GM12878 (cell line): ENCODE results near the gene ZAR1L.

Experiments
- CEBPZ ChIP-seq: fragments of 150-350 bp; IDR thresholded peaks from 2 replicates; pipeline ENCODE4 v1.6.1; 2016; ENCODE audit warnings: low read depth, low read length
- EGR1 ChIP-seq, 2 experiments: IDR thresholded peaks; 1 replicate in 1 of 2; 2 replicates in 1 of 2; pipeline ENCODE4 v1.6.1; 2011 to 2012; ENCODE audit warnings: low read depth in 2 of 2, low read length in 2 of 2, borderline replicate concordance in 1 of 2, mild to moderate bottlenecking in 1 of 2, moderate library complexity in 1 of 2
- EP300 ChIP-seq, 2 experiments: fragments of 150-350 bp in 1 of 2; IDR thresholded peaks; 2 replicates each; pipeline ENCODE4 v1.6.1; 2011 to 2012; ENCODE audit warnings: low read depth in 2 of 2, low read length in 2 of 2, borderline replicate concordance in 1 of 2, improper control_type of control experiment in 1 of 2, inconsistent platforms in 1 of 2; ENCODE audit not compliant: control insufficient read depth in 1 of 2
- EZH2 ChIP-seq: IDR thresholded peaks from 2 replicates; pipeline ENCODE4 v1.6.1; 2012; ENCODE audit warnings: low read depth, mild to moderate bottlenecking, control low read depth, inconsistent platforms, low read length, borderline replicate concordance; ENCODE audit not compliant: control insufficient read depth
- HDAC2 ChIP-seq: fragments of 200-600 bp; sonication (generic); IDR thresholded peaks from 2 replicates; pipeline ENCODE4 v1.6.1; 2017
- HDAC6 ChIP-seq: fragments of 200-600 bp; sonication (generic); IDR thresholded peaks from one replicate; pipeline ENCODE4 v1.8.0; 2017; ENCODE audit warnings: antibody characterized with exemption; ENCODE audit not compliant: unreplicated experiment
- KDM1A ChIP-seq: fragments of 200-600 bp; sonication (generic); IDR thresholded peaks from 2 replicates; pipeline ENCODE4 v1.6.1; 2016; ENCODE audit warnings: borderline replicate concordance
- LARP7 ChIP-seq: fragments of 450-650 bp; IDR thresholded peaks from 2 replicates; pipeline ENCODE4 v1.6.1; 2017; ENCODE audit warnings: mild to moderate bottlenecking
- POLR2AphosphoS5 ChIP-seq: IDR thresholded peaks from 2 replicates; pipeline ENCODE4 v1.6.1; 2011; ENCODE audit warnings: mild to moderate bottlenecking, low read length, inconsistent platforms
- TARDBP ChIP-seq: IDR thresholded peaks from 2 replicates; pipeline ENCODE4 v1.6.1; 2016; ENCODE audit warnings: borderline replicate concordance
- TF ChIP-seq, protein P1 (sequence below), 3 experiments: IDR thresholded peaks in 2 of 3; conservative IDR thresholded peaks in 1 of 3; 2 replicates each; pipeline ENCODE4 v1.5.1; 2011; ENCODE audit warnings: low read depth in 3 of 3, low read length in 3 of 3, mild to moderate bottlenecking in 3 of 3, control low read depth in 2 of 3, moderate library complexity in 2 of 3, inconsistent platforms in 1 of 3, mixed read lengths in 1 of 3; ENCODE audit not compliant: control insufficient read depth in 2 of 3, insufficient read depth in 1 of 3; ENCODE audit errors: extremely low read depth in 1 of 3
- TF ChIP-seq, protein P2 (sequence below): IDR thresholded peaks from 2 replicates; pipeline ENCODE4 v1.6.1; 2011; ENCODE audit warnings: low read depth, low read length, improper control_type of control experiment, borderline replicate concordance
- TF ChIP-seq, protein P3 (sequence below): IDR thresholded peaks from 2 replicates; pipeline ENCODE4 v1.6.1; 2011; ENCODE audit warnings: borderline replicate concordance, low read depth, mild to moderate bottlenecking, moderate library complexity, low read length; ENCODE audit not compliant: insufficient read depth, poor library complexity, severe bottlenecking

DNA sequence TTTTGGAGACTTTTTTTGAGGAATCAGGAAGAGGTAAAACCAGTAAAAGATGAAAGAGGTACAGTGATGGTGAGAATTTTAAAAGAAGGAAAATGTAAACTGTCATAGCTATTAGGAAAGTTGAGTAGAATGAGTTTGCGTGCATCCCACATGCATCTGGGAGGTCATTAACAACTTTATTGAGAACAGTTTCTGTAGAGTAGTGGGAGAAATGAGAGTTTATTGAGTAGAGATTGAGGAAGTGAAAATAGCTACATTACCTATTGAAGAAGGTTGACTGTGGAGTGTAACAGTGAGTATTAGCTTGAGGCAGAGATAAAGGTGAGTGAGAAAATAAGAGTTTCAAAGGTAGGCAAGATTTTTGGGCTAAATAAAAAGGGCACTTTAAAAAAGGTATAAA is 38.9 kb upstream of the ZAR1L start:
- TF ChIP-seq HDAC6 (no peak), POLR2AphosphoS5 (no peak), LARP7 (no peak), TARDBP (no peak), KDM1A (no peak), HDAC2 (no peak), CEBPZ (no peak), EGR1 (IDR thresholded peaks at IDR 0.05; ENCODE audit: borderline replicate concordance in 1 of 2, low read depth in 2 of 2, low read length in 2 of 2) (no peak), EZH2 (no peak), EP300 (IDR thresholded peaks at IDR 0.05; ENCODE audit: borderline replicate concordance in 1 of 2, control insufficient read depth in 1 of 2, low read depth in 2 of 2, low read length in 2 of 2) (0 out of 4 replicates have a peak, but pooled peaks of 1 of the 2 experiments have one; percentile 10)
- TF ChIP-seq, protein P1, sequence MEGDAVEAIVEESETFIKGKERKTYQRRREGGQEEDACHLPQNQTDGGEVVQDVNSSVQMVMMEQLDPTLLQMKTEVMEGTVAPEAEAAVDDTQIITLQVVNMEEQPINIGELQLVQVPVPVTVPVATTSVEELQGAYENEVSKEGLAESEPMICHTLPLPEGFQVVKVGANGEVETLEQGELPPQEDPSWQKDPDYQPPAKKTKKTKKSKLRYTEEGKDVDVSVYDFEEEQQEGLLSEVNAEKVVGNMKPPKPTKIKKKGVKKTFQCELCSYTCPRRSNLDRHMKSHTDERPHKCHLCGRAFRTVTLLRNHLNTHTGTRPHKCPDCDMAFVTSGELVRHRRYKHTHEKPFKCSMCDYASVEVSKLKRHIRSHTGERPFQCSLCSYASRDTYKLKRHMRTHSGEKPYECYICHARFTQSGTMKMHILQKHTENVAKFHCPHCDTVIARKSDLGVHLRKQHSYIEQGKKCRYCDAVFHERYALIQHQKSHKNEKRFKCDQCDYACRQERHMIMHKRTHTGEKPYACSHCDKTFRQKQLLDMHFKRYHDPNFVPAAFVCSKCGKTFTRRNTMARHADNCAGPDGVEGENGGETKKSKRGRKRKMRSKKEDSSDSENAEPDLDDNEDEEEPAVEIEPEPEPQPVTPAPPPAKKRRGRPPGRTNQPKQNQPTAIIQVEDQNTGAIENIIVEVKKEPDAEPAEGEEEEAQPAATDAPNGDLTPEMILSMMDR (IDR thresholded peaks at IDR 0.05 in 2 of 3, conservative IDR thresholded peaks at IDR 0.05 in 1 of 3; ENCODE audit: control insufficient read depth in 2 of 3, extremely low read depth in 1 of 3, insufficient read depth in 1 of 3, low read depth in 3 of 3, low read length in 3 of 3), result no peak
- TF ChIP-seq, protein P2, sequence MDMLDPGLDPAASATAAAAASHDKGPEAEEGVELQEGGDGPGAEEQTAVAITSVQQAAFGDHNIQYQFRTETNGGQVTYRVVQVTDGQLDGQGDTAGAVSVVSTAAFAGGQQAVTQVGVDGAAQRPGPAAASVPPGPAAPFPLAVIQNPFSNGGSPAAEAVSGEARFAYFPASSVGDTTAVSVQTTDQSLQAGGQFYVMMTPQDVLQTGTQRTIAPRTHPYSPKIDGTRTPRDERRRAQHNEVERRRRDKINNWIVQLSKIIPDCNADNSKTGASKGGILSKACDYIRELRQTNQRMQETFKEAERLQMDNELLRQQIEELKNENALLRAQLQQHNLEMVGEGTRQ, result no peak
- TF ChIP-seq, protein P3, sequence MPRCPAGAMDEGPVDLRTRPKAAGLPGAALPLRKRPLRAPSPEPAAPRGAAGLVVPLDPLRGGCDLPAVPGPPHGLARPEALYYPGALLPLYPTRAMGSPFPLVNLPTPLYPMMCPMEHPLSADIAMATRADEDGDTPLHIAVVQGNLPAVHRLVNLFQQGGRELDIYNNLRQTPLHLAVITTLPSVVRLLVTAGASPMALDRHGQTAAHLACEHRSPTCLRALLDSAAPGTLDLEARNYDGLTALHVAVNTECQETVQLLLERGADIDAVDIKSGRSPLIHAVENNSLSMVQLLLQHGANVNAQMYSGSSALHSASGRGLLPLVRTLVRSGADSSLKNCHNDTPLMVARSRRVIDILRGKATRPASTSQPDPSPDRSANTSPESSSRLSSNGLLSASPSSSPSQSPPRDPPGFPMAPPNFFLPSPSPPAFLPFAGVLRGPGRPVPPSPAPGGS, result no peak
